ENCODE data around the gene AGXT2.

AGXT2 gene

GRCh38 chr5:35031276-35031675 is 16.5 kb downstream of the AGXT2 start:
- H3K27ac ChIP-seq: no peak overlapping the region
- H3K27me3 ChIP-seq: no peaks in the 10 kb centered on the region
- no peaks in the 10 kb centered on the region for H3K9me3 ChIP-seq
- H3K4me1 ChIP-seq (ENCODE audit: control insufficient read depth in 1 of 2, insufficient read depth in 1 of 2, low read depth in 1 of 2, low read length in 1 of 2): no peaks in the 10 kb centered on the region
- no peak overlapping the region for H3K4me3 ChIP-seq (ENCODE audit: low read depth in 1 of 2, low read length in 1 of 2)
- no peaks in the 10 kb centered on the region for H3K36me3 ChIP-seq
- no peak for TF ChIP-seq CTCF (IDR thresholded peaks at IDR 0.05)

- Histone ChIP-seq H3K4me3 (ENCODE audit: low read depth in 1 of 2, low read length in 1 of 2) (no peak overlapping the region), H3K9me3 (no peaks in the 10 kb centered on the region), H3K36me3 (no peaks in the 10 kb centered on the region), H3K4me1 (ENCODE audit: control insufficient read depth in 1 of 2, insufficient read depth in 1 of 2, low read depth in 1 of 2, low read length in 1 of 2) (no peaks in the 10 kb centered on the region), H3K27ac (no peak overlapping the region), H3K27me3 (no peaks in the 10 kb centered on the region)
- TF ChIP-seq CTCF (IDR thresholded peaks at IDR 0.05): no peak
Observed at GRCh38 chr5:35030426-35031100, 17.2 kb downstream of the AGXT2 start.

GRCh38 chr5:35029333-35029732 is 18.4 kb downstream of the AGXT2 start:
- Histone ChIP-seq H3K4me1 (ENCODE audit: control insufficient read depth in 1 of 2, insufficient read depth in 1 of 2, low read depth in 1 of 2, low read length in 1 of 2) (no peaks in the 10 kb centered on the region), H3K4me3 (ENCODE audit: low read depth in 1 of 2, low read length in 1 of 2) (no peak overlapping the region), H3K36me3 (no peaks in the 10 kb centered on the region), H3K9me3 (no peaks in the 10 kb centered on the region), H3K27me3 (no peaks in the 10 kb centered on the region), H3K27ac (no peak overlapping the region)
- no peak for TF ChIP-seq CTCF (IDR thresholded peaks at IDR 0.05)

- TF ChIP-seq CTCF (IDR thresholded peaks at IDR 0.05): no peak
- Histone ChIP-seq H3K9me3 (no peaks in the 10 kb centered on the region), H3K36me3 (no peaks in the 10 kb centered on the region), H3K4me3 (ENCODE audit: low read depth in 1 of 2, low read length in 1 of 2) (no peak overlapping the region), H3K4me1 (ENCODE audit: control insufficient read depth in 1 of 2, insufficient read depth in 1 of 2, low read depth in 1 of 2, low read length in 1 of 2) (no peaks in the 10 kb centered on the region), H3K27ac (no peak overlapping the region), H3K27me3 (no peaks in the 10 kb centered on the region)
Observed at GRCh38 chr5:35026941-35027340, 20.8 kb downstream of the AGXT2 start.

GRCh38 chr5:35026280-35026840 is 21.4 kb downstream of the AGXT2 start:
- Histone ChIP-seq H3K27ac (no peak overlapping the region), H3K4me3 (ENCODE audit: low read depth in 1 of 2, low read length in 1 of 2) (no peak overlapping the region), H3K36me3 (no peaks in the 10 kb centered on the region), H3K27me3 (no peaks in the 10 kb centered on the region), H3K9me3 (no peaks in the 10 kb centered on the region), H3K4me1 (ENCODE audit: control insufficient read depth in 1 of 2, insufficient read depth in 1 of 2, low read depth in 1 of 2, low read length in 1 of 2) (no peaks in the 10 kb centered on the region)
- no peak for TF ChIP-seq CTCF (IDR thresholded peaks at IDR 0.05)

All from neutrophil (primary cell).